OCI-LY1 (cell line): ENCODE data around the gene KCNB1.

Experiments used
- H2AFZ ChIP-seq: fragments of 200-600 bp; sonication (generic), shearing (Covaris generic); 2 replicates; pipeline ENCODE4 v1.6.0; 2014; ENCODE audit warnings: antibody characterized with exemption, mild to moderate bottlenecking, low read length
- H3F3A ChIP-seq: fragments of 200-600 bp; sonication (generic), shearing (Covaris generic); 2 replicates; pipeline ENCODE4 v1.6.0; 2014; ENCODE audit warnings: mild to moderate bottlenecking, antibody characterized with exemption, low read length, moderate library complexity; ENCODE audit not compliant: insufficient read depth
- H3K27ac ChIP-seq: fragments of 200-600 bp; sonication (generic); 2 replicates; pipeline ENCODE4 v1.5.1; 2014; ENCODE audit warnings: low read length, mixed run types, mild to moderate bottlenecking, low read depth; ENCODE audit not compliant: poor library complexity, severe bottlenecking
- H3K27me3 ChIP-seq: fragments of 200-600 bp; sonication (generic); 2 replicates; pipeline ENCODE4 v1.6.0; 2014; ENCODE audit warnings: antibody characterized with exemption, mild to moderate bottlenecking, low read length, moderate library complexity; ENCODE audit not compliant: insufficient read depth
- H3K36me3 ChIP-seq: fragments of 200-600 bp; sonication (generic); 2 replicates; pipeline ENCODE4 v1.6.1; 2014; ENCODE audit warnings: mild to moderate bottlenecking, antibody characterized with exemption, low read length, moderate library complexity, mixed read lengths; ENCODE audit not compliant: insufficient read depth
- H3K4me1 ChIP-seq: fragments of 200-600 bp; sonication (generic); 2 replicates; pipeline ENCODE4 v1.5.1; 2014; ENCODE audit warnings: mild to moderate bottlenecking, low read length, moderate library complexity; ENCODE audit not compliant: insufficient read depth, severe bottlenecking
- H3K4me2 ChIP-seq: fragments of 200-600 bp; sonication (generic), shearing (Covaris generic); 2 replicates; pipeline ENCODE4 v1.6.1; 2014; ENCODE audit warnings: low read length
- H3K4me3 ChIP-seq: fragments of 200-600 bp; sonication (generic); 2 replicates; pipeline ENCODE4 v1.5.1; 2014; ENCODE audit warnings: low read length, low read depth, mild to moderate bottlenecking, mixed read lengths; ENCODE audit not compliant: poor library complexity, severe bottlenecking
- H3K79me2 ChIP-seq: fragments of 200-600 bp; shearing (Covaris generic); 2 replicates; pipeline ENCODE4 v1.6.1; 2016; ENCODE audit warnings: mixed run types, low read length, mixed read lengths; ENCODE audit not compliant: insufficient read depth
- H3K9ac ChIP-seq: fragments of 200-600 bp; sonication (generic), shearing (Covaris generic); 2 replicates; pipeline ENCODE4 v1.6.1; 2014; ENCODE audit warnings: mild to moderate bottlenecking, low read length, mixed read lengths
- H3K9me2 ChIP-seq: fragments of 200-600 bp; sonication (generic), shearing (Covaris generic); 2 replicates; pipeline ENCODE4 v1.6.1; 2014; ENCODE audit warnings: low read depth, mild to moderate bottlenecking, low read length, mixed read lengths
- H3K9me3 ChIP-seq: fragments of 200-600 bp; shearing (Covaris generic); 2 replicates; pipeline ENCODE4 v1.6.1; 2014; ENCODE audit warnings: low read length, mixed read lengths
- H4K20me1 ChIP-seq: fragments of 200-600 bp; sonication (generic), shearing (Covaris generic); 2 replicates; pipeline ENCODE4 v1.6.0; 2016; ENCODE audit warnings: mild to moderate bottlenecking, low read length; ENCODE audit not compliant: insufficient read depth
- EZH2 ChIP-seq: fragments of 200-600 bp; sonication (generic), shearing (Covaris generic); IDR thresholded peaks from 2 replicates; pipeline ENCODE4 v1.8.0; 2017; ENCODE audit warnings: borderline replicate concordance, mixed run types, mild to moderate bottlenecking, antibody characterized with exemption, low read length, moderate library complexity, mixed read lengths
- TF ChIP-seq, protein P1 (sequence below): fragments of 200-600 bp; sonication (generic), shearing (Covaris generic); IDR thresholded peaks from 2 replicates; pipeline ENCODE4 v1.5.1; 2017; ENCODE audit warnings: mild to moderate bottlenecking, antibody characterized with exemption, low read length, moderate library complexity, mixed read lengths

The KCNB1 gene

DNA sequence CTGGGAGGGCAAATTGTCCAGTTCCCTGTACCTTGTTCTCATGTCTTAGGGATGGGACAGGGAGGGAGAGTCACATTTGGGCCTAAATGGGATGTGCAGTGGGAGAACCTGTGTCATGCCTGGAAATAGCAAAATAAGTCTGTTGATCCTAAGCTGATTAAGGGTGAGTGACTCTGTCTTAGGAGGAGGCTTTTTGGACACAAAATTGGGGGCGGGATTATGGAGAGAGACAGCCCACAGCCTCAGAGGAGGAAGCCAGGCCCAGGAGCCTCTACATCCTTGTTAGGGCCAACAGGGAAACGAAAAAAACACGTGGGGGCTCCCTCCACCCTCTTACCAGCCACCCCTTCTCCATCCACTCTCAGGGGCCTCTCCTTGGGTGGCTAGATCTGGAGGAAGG is 2.2 kb downstream of the KCNB1 start:
- Histone ChIP-seq H3K9ac (no peak overlapping the region), H3K4me2 (no peak overlapping the region), H3K4me3 (no peak overlapping the region), H3K27ac (no peak overlapping the region), H2AFZ (no peak overlapping the region), H3F3A (no peaks in the 10 kb centered on the region), H3K36me3 (no peaks in the 10 kb centered on the region), H3K27me3 (0 out of 2 replicates have a peak, but pooled peaks cover 10% of the 10 kb centered on the region), H4K20me1 (no peaks in the 10 kb centered on the region), H3K79me2 (no peaks in the 10 kb centered on the region), H3K9me2 (no peaks in the 10 kb centered on the region), H3K4me1 (no peaks in the 10 kb centered on the region), H3K9me3 (no peaks in the 10 kb centered on the region)
- TF ChIP-seq, protein P1, sequence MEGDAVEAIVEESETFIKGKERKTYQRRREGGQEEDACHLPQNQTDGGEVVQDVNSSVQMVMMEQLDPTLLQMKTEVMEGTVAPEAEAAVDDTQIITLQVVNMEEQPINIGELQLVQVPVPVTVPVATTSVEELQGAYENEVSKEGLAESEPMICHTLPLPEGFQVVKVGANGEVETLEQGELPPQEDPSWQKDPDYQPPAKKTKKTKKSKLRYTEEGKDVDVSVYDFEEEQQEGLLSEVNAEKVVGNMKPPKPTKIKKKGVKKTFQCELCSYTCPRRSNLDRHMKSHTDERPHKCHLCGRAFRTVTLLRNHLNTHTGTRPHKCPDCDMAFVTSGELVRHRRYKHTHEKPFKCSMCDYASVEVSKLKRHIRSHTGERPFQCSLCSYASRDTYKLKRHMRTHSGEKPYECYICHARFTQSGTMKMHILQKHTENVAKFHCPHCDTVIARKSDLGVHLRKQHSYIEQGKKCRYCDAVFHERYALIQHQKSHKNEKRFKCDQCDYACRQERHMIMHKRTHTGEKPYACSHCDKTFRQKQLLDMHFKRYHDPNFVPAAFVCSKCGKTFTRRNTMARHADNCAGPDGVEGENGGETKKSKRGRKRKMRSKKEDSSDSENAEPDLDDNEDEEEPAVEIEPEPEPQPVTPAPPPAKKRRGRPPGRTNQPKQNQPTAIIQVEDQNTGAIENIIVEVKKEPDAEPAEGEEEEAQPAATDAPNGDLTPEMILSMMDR: no peak
- TF ChIP-seq EZH2: no peak

GRCh38 chr20:49479785-49480184 is 2.7 kb downstream of the KCNB1 start:
- Histone ChIP-seq H3K36me3 (no peaks in the 10 kb centered on the region), H3F3A (no peaks in the 10 kb centered on the region), H3K4me2 (no peak overlapping the region), H3K9me2 (no peaks in the 10 kb centered on the region), H3K9ac (no peak overlapping the region), H3K79me2 (no peaks in the 10 kb centered on the region), H3K27ac (no peak overlapping the region), H3K4me1 (no peaks in the 10 kb centered on the region), H4K20me1 (no peaks in the 10 kb centered on the region), H3K4me3 (no peak overlapping the region), H3K27me3 (0 out of 2 replicates have a peak, but pooled peaks cover 10% of the 10 kb centered on the region), H3K9me3 (no peaks in the 10 kb centered on the region), H2AFZ (no peak overlapping the region)
- no peak for TF ChIP-seq EZH2
- TF ChIP-seq, protein P1: no peak

- H3K4me3 ChIP-seq: no peak overlapping the region
- no peaks in the 10 kb centered on the region for H4K20me1 ChIP-seq
Observed at GRCh38 chr20:49478754-49479689, 3.4 kb downstream of the KCNB1 start.

More at GRCh38 chr20:49478754-49479689, 3.4 kb downstream of the KCNB1 start:
- Histone ChIP-seq H3K4me1 (no peaks in the 10 kb centered on the region), H3K27ac (no peak overlapping the region), H3K4me2 (no peak overlapping the region), H3K9ac (no peak overlapping the region), H3K79me2 (no peaks in the 10 kb centered on the region), H2AFZ (no peak overlapping the region), H3K36me3 (no peaks in the 10 kb centered on the region), H3K9me2 (no peaks in the 10 kb centered on the region), H3K27me3 (0 out of 2 replicates have a peak, but pooled peaks cover 10% of the 10 kb centered on the region), H3K9me3 (no peaks in the 10 kb centered on the region), H3F3A (no peaks in the 10 kb centered on the region)
- no peak for TF ChIP-seq EZH2
- TF ChIP-seq, protein P1: no peak
